Skeletal muscle cell (primary cell): ENCODE results near the gene SMG5.
"Not testable (repeated sequence)": the region's sequence is repeated elsewhere in the genome, so short reads cannot be mapped to it uniquely, and the experiment has no call there.

Experiments used
- DNase-seq: peaks from one replicate; pipeline ENCODE4 v3.0.0-alpha.2; 2010; ENCODE audit warnings: low read depth
- H3K4me3 ChIP-seq: 2 replicates; pipeline ENCODE4 v1.5.1; 2011; ENCODE audit warnings: low read depth, mild to moderate bottlenecking, control low read depth, low read length, moderate library complexity

Gene SMG5

GRCh38 chr1:156221986-156222692 is 60.5 kb downstream of the SMG5 start:
- no peak for DNase-seq
- no peak overlapping the region for H3K4me3 ChIP-seq

DNA sequence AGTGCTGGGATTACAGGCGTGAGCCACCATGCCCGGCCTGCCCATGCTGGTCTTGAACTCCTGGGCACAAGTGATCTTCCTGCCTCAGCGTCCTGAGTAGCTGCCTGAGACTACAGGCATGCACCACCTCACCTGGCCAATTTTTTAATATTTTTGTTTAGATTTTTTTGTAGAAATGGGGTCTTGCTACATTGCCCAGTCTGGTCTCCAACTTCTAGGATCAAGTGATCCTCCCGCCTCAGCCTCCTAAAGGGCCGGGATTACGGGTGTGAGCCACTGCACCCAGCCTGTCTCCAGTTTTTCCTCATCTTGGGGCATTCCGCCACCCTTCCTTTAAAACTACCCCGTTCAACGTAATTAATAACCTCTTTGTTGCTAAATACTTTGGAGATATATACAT is 62.4 kb downstream of the SMG5 start:
- DNase-seq: no peak

DNA sequence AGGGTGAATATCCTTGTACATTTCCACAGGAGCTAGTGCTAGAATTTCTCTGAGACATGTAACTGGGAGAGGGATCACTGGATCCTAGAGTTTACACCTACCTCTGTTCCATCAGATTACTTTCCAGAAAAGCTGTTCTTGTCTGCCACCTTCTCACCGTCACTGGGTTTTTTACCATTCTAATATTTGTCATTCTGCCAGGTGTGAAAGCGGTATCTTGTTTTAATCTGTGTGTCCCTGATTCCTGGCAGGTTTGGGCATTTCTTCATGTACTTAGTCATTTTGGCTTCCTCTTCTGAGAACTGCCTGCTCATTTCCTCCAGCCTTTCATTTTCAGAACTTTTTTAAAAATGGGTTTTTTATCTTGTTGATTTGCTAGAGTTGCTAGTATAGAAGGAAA is 64.8 kb downstream of the SMG5 start:
- DNase-seq: no peak
- no peak overlapping the region for H3K4me3 ChIP-seq

More for the DNA sequence above, 62.4 kb downstream of the SMG5 start:
- no peak overlapping the region for H3K4me3 ChIP-seq

- not testable (repeated sequence) for DNase-seq, H3K4me3 ChIP-seq
Observed at GRCh38 chr1:156216361-156217086, 66.1 kb downstream of the SMG5 start.

DNA sequence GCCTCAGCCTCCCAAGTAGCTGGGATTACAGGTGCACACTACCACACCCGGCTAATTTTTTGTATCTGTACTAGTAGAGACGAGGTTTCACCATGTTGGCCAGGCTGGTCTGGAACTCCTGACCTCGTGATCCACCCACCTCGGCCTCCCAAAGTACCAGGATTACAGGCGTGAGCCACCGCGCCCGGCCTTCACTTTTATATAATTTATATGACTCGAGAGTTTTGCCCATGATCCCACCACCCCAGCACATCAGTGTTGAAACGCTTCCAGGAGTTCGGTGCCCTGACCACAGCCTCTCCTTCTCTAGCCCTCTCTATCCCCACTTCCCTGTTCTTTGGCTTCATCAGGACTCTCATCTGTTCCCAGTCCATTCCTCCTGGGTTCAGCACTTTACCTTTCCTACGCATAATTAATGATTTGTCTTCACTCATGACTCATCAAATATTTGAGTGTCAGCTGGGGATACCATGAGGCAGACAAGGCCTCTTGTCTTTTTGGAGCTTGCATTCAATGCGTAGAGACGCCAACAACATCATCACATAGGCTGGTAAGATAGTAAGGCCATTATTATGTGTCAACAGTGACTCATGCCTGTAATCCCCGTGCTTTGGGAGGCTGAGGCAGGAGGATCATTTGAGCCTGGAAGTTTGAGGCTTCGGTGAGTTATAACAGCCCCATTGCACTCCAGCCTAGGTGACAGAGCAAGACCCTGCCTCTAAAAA is 68.4 kb downstream of the SMG5 start:
- no peak for DNase-seq

GRCh38 chr1:156213644-156213966 is 69.0 kb downstream of the SMG5 start:
- no peak for DNase-seq
- peak overlapping the region; percentile 59 for H3K4me3 ChIP-seq

More for the DNA sequence above, 68.4 kb downstream of the SMG5 start:
- H3K4me3 ChIP-seq: peak overlapping the region; percentile 59

GRCh38 chr1:156212833-156213643 is 69.6 kb downstream of the SMG5 start, which contains the start of gene PMF1:
PMF1 (plus strand) TSS chr1:156213007; CDS start chr1:156213016, 9 bp downstream.
- peak; percentile 85 for DNase-seq
- peak within 1 kb of the TSS; percentile 59 for H3K4me3 ChIP-seq

- peak overlapping the region; percentile 59 for H3K4me3 ChIP-seq
- DNase-seq: no peak
Observed at GRCh38 chr1:156212130-156212529, 70.5 kb downstream of the SMG5 start.

DNA sequence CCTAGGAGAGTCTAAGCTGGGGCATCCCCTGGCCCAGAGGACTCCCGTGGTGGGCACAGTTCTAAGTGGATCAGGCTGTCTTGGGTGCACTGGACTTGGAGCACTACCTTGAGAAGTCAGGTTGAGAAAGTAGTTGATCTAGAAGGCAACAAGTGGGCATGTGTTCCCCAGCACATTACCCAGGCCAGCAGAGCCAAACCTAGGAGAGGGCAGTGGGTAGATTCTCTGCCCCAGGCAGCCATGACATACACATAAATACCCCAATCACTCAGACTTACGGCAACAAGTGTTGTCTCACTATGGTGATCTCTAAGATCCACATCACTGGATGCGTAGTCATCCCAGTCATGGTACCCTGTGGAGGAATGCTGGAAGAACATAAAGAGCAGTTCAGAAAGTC is 71.4 kb downstream of the SMG5 start:
- DNase-seq: no peak
- no peak overlapping the region for H3K4me3 ChIP-seq

DNA sequence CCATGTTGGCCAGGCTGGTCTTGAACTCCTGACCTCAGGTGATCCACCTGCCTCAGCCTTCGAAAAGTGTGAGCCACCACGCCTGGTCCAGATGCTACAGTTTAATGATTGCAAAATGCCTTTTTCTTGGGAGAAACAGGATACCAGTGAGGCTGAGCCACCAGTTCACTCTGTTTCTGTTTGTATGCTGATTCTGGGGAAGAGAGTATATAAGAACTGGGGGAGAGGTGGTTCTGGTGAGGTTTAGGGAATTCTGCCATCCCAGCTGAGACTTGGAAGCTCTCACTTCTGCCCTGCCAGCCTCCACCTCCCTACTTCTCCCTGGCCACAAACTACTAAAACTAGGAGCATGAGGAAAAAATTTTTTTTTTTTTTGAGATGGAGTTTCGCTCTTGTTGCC is 77.9 kb downstream of the SMG5 start:
- DNase-seq: no peak
- H3K4me3 ChIP-seq: no peak overlapping the region

GRCh38 chr1:156203331-156203730 is 79.3 kb downstream of the SMG5 start:
- DNase-seq: no peak
- H3K4me3 ChIP-seq: no peak overlapping the region

- no peak overlapping the region for H3K4me3 ChIP-seq
- no peak for DNase-seq
Observed at GRCh38 chr1:156200044-156200443, 82.6 kb downstream of the SMG5 start.
